HCT116 (cell line): Measurements from ENCODE around the gene PPARGC1A. TPM values are rescaled to one million over a fixed set of nuclear protein-coding genes. Genes with fewer than 3 reads are reported as not detected.

Experiments
- ATAC-seq: fragments of 200-7000 bp; cut with Tn5 transposase; 2 replicates; pipeline ENCODE4 v1.9.1; 2020; ENCODE audit warnings: mild to moderate bottlenecking, moderate library complexity
- BruUV-seq: library from RNA; stranded (reverse); fragments of 400-500 nt; replicated peaks from 2 replicates; lab custom pipeline; 2021; lab: Mats Ljungman, UMichigan
- CTCF ChIA-PET: fragments of 300-600 bp; sonication (Branson Sonifier 250); formaldehyde crosslinking; loops from one replicate; lab custom pipeline; 2021; ENCODE audit warnings: antibody characterized with exemption; lab: Charles Lee
- POLR2A ChIA-PET: fragments of 300-600, 350-600 bp; sonication (Branson Sonifier 250); formaldehyde crosslinking; loops from one replicate; lab custom pipeline; 2021; ENCODE audit warnings: antibody characterized with exemption; lab: Charles Lee
- RAD21 ChIA-PET, 2 experiments: fragments of 300-600 bp; sonication (Branson Sonifier 250); formaldehyde crosslinking; loops; one replicate each; lab custom pipeline; 2023; ENCODE audit warnings: low total read pairs in 2 of 2; ENCODE audit not compliant: uncharacterized antibody in 2 of 2, unreplicated experiment in 2 of 2, low non-redundant PET in 1 of 2; lab: Charles Lee
- DNase-seq: peaks from one replicate; pipeline ENCODE4 v3.0.0-alpha.2; 2010; ENCODE audit warnings: low read depth, low spot score
- H2AFZ ChIP-seq: fragments of 200-600 bp; shearing (Covaris generic), sonication (generic); 2 replicates; pipeline ENCODE4 v1.6.1; 2017; ENCODE audit warnings: low read depth, mixed run types, mixed read lengths, antibody characterized with exemption, low read length; ENCODE audit not compliant: poor library complexity, severe bottlenecking
- H3K27ac ChIP-seq: 2 replicates; pipeline ENCODE4 v1.5.1; 2012; ENCODE audit warnings: low read depth, low read length
- H3K27me3 ChIP-seq: fragments of 200-600 bp; sonication (generic); 2 replicates; pipeline ENCODE4 v1.6.1; 2016; ENCODE audit warnings: mixed run types, low read length, mixed read lengths; ENCODE audit not compliant: insufficient read depth
- H3K36me3 ChIP-seq, 2 experiments: fragments of 200-500 bp in 1 of 2; fragments of 200-600 bp in 1 of 2; sonication (Bioruptor generic) in 1 of 2; sonication (generic) in 1 of 2; 2 replicates each; pipeline versions ENCODE4 v1.5.1 to v1.6.1; 2014 to 2016; ENCODE audit warnings: low read length in 2 of 2, inconsistent platforms in 1 of 2, mixed read lengths in 1 of 2, mixed run types in 1 of 2; ENCODE audit not compliant: insufficient read depth in 2 of 2, control insufficient read depth in 1 of 2
- H3K4me1 ChIP-seq, 2 experiments: fragments of 200-600 bp in 1 of 2; sonication (generic) in 1 of 2; 2 replicates each; pipeline versions ENCODE4 v1.5.1 to v1.6.1; 2012 to 2017; ENCODE audit warnings: low read length in 2 of 2, inconsistent platforms in 1 of 2, mild to moderate bottlenecking in 1 of 2, mixed read lengths in 1 of 2, mixed run types in 1 of 2, moderate library complexity in 1 of 2; ENCODE audit not compliant: insufficient read depth in 2 of 2, control insufficient read depth in 1 of 2
- H3K4me2 ChIP-seq: fragments of 200-600 bp; sonication (generic); 2 replicates; pipeline ENCODE4 v1.6.1; 2017; ENCODE audit warnings: mixed run types, low read length, mixed read lengths
- H3K4me3 ChIP-seq, 2 experiments: fragments of 200-600 bp in 1 of 2; sonication (generic) in 1 of 2; replicated peaks in 1 of 2; 2 replicates each; pipeline ENCODE4 v1.5.1; 2011 to 2016; ENCODE audit warnings: low read length in 2 of 2, control low read depth in 1 of 2, low read depth in 1 of 2, mild to moderate bottlenecking in 1 of 2, mixed read lengths in 1 of 2, mixed run types in 1 of 2
- H3K79me2 ChIP-seq: fragments of 200-600 bp; sonication (generic); 2 replicates; pipeline ENCODE4 v1.6.1; 2017; ENCODE audit warnings: mild to moderate bottlenecking, mixed run types, low read length, moderate library complexity, mixed read lengths; ENCODE audit not compliant: insufficient read depth
- H3K9ac ChIP-seq: fragments of 200-600 bp; sonication (generic); 2 replicates; pipeline ENCODE4 v1.6.1; 2016; ENCODE audit warnings: low read length, mixed read lengths
- H3K9me2 ChIP-seq: fragments of 200-600 bp; sonication (generic), shearing (Covaris generic); 2 replicates; pipeline ENCODE4 v1.6.1; 2017; ENCODE audit warnings: mixed run types, mild to moderate bottlenecking, moderate library complexity; ENCODE audit not compliant: insufficient read depth
- H3K9me3 ChIP-seq, 2 experiments: fragments of 200-500 bp in 1 of 2; fragments of 200-600 bp in 1 of 2; sonication (Bioruptor generic) in 1 of 2; sonication (generic) in 1 of 2; 2 replicates each; pipeline ENCODE4 v1.6.1; 2014 to 2017; ENCODE audit warnings: low read length in 2 of 2, mixed read lengths in 2 of 2, inconsistent platforms in 1 of 2, low read depth in 1 of 2, mild to moderate bottlenecking in 1 of 2, mixed run types in 1 of 2, moderate library complexity in 1 of 2; ENCODE audit not compliant: control insufficient read depth in 1 of 2, insufficient read depth in 1 of 2
- H4K20me1 ChIP-seq: fragments of 200-600 bp; sonication (generic), shearing (Covaris generic); 2 replicates; pipeline ENCODE4 v1.6.1; 2017; ENCODE audit warnings: mixed run types, mild to moderate bottlenecking, moderate library complexity; ENCODE audit not compliant: insufficient read depth
- ATF3 ChIP-seq: IDR thresholded peaks from 2 replicates; pipeline ENCODE4 v1.6.1; 2012
- CBX3 ChIP-seq: IDR thresholded peaks from 2 replicates; pipeline ENCODE4 v1.6.1; 2012; ENCODE audit warnings: low read depth
- CEBPB ChIP-seq: IDR thresholded peaks from 2 replicates; pipeline ENCODE4 v1.6.1; 2012; ENCODE audit warnings: low read depth
- EGR1 ChIP-seq: IDR thresholded peaks from 2 replicates; pipeline ENCODE4 v1.6.1; 2012; ENCODE audit warnings: low read depth
- ELF1 ChIP-seq: IDR thresholded peaks from 2 replicates; pipeline ENCODE4 v1.6.1; 2012; ENCODE audit warnings: low read depth, borderline replicate concordance
- EZH2 ChIP-seq: fragments of 200-600 bp; sonication (generic); IDR thresholded peaks from 2 replicates; pipeline ENCODE4 v1.6.1; 2017; ENCODE audit warnings: antibody characterized with exemption, mixed run types
- EZH2phosphoT487 ChIP-seq: fragments of 200-600 bp; IDR thresholded peaks from 2 replicates; pipeline ENCODE4 v1.6.1; 2018; ENCODE audit warnings: antibody characterized with exemption, borderline replicate concordance
- FOSL1 ChIP-seq: IDR thresholded peaks from 2 replicates; pipeline ENCODE4 v1.6.1; 2012; ENCODE audit warnings: low read depth
- JUND ChIP-seq: IDR thresholded peaks from 2 replicates; pipeline ENCODE4 v1.6.1; 2012
- POLR2A ChIP-seq: IDR thresholded peaks from 2 replicates; pipeline ENCODE4 v1.7.0; 2011; ENCODE audit warnings: borderline replicate concordance; ENCODE audit not compliant: insufficient read depth, insufficient read length; ENCODE audit errors: extremely low read depth
- RAD21 ChIP-seq: IDR thresholded peaks from 2 replicates; pipeline ENCODE4 v1.6.1; 2012; ENCODE audit warnings: low read depth, mild to moderate bottlenecking
- SIN3A ChIP-seq: IDR thresholded peaks from 2 replicates; pipeline ENCODE4 v1.6.1; 2012; ENCODE audit warnings: low read depth
- SP1 ChIP-seq: IDR thresholded peaks from 2 replicates; pipeline ENCODE4 v1.6.1; 2012; ENCODE audit warnings: low read depth
- TCF7L2 ChIP-seq: IDR thresholded peaks from 2 replicates; pipeline ENCODE4 v1.7.0; 2011; ENCODE audit warnings: borderline replicate concordance, inconsistent platforms; ENCODE audit not compliant: insufficient read depth, insufficient read length; ENCODE audit errors: extremely low read depth
- YY1 ChIP-seq: IDR thresholded peaks from 2 replicates; pipeline ENCODE4 v1.6.1; 2011; ENCODE audit warnings: low read length, low read depth, moderate library complexity, mild to moderate bottlenecking; ENCODE audit not compliant: insufficient replicate concordance; ENCODE audit errors: extremely low read depth
- ZFX ChIP-seq: fragments of 450-650 bp; IDR thresholded peaks from 2 replicates; pipeline ENCODE4 v1.6.1; 2017
- ZNF274 ChIP-seq: fragments of 200-500 bp; sonication (Bioruptor generic); IDR thresholded peaks from 2 replicates; pipeline ENCODE4 v1.6.1; 2014; ENCODE audit warnings: mild to moderate bottlenecking, low read depth, low read length, inconsistent platforms
- intact Hi-C: fragments of 100-400 bp; cut with micrococcal nuclease; formaldehyde crosslinking; loops from 2 replicates; pipeline ENCODE4 v1.10.0; 2022
- total RNA-seq: library from RNA; stranded (reverse); gene quantifications from one replicate; pipeline ENCODE4 v1.2.1, GENCODE V29; 2021; ENCODE audit not compliant: unreplicated experiment
- TF ChIP-seq, protein P1 (sequence below), 3 experiments: fragments of 200-600 bp in 1 of 3; sonication (generic) in 1 of 3; IDR thresholded peaks in 2 of 3; conservative IDR thresholded peaks in 1 of 3; 2 replicates each; pipeline ENCODE4 v1.5.1; 2012 to 2017; ENCODE audit warnings: low read depth in 2 of 3, low read length in 2 of 3, antibody characterized with exemption in 1 of 3, borderline replicate concordance in 1 of 3, control low read depth in 1 of 3, mild to moderate bottlenecking in 1 of 3, mixed read lengths in 1 of 3, mixed run types in 1 of 3, moderate library complexity in 1 of 3; ENCODE audit not compliant: insufficient read depth in 1 of 3

The PPARGC1A gene
- total RNA-seq, 1 experiment from 2014 or later: not detected

DNA sequence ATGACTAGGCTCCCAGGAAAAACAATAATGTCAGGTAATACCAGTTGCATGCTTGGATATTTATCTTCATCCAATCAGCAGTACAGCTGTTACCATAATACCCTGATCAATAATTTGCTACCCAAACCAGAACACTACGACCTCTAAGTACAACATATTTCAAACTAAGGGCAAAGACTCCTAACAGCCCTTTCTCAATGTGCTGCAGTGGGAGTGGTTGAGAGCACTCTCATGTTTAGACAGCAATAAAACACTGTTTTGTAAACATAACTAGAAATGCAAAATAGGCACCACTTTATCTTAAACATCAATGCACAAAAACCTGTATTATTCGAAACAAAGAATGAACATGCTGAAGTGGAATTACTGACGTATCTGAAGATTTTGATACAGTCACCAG, 28.9 kb downstream of the PPARGC1A start:
- POLR2A ChIA-PET: no interaction called here

More for the DNA sequence above, 28.9 kb downstream of the PPARGC1A start:
- H2AFZ ChIP-seq: no peak overlapping the region
- TF ChIP-seq POLR2A (no peak), EZH2 (no peak), ELF1 (no peak), EGR1 (no peak), SIN3A (no peak), SP1 (no peak), CBX3 (no peak), CEBPB (no peak), TCF7L2 (no peak), YY1 (no peak), ZFX (no peak), FOSL1 (no peak), EZH2phosphoT487 (no peak), ZNF274 (no peak), JUND (no peak), RAD21 (no peak), ATF3 (no peak)
- TF ChIP-seq, protein P1, sequence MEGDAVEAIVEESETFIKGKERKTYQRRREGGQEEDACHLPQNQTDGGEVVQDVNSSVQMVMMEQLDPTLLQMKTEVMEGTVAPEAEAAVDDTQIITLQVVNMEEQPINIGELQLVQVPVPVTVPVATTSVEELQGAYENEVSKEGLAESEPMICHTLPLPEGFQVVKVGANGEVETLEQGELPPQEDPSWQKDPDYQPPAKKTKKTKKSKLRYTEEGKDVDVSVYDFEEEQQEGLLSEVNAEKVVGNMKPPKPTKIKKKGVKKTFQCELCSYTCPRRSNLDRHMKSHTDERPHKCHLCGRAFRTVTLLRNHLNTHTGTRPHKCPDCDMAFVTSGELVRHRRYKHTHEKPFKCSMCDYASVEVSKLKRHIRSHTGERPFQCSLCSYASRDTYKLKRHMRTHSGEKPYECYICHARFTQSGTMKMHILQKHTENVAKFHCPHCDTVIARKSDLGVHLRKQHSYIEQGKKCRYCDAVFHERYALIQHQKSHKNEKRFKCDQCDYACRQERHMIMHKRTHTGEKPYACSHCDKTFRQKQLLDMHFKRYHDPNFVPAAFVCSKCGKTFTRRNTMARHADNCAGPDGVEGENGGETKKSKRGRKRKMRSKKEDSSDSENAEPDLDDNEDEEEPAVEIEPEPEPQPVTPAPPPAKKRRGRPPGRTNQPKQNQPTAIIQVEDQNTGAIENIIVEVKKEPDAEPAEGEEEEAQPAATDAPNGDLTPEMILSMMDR (IDR thresholded peaks at IDR 0.05 in 2 of 3, conservative IDR thresholded peaks at IDR 0.05 in 1 of 3; ENCODE audit: borderline replicate concordance in 1 of 3, insufficient read depth in 1 of 3, low read depth in 2 of 3, low read length in 2 of 3): no peak
- intact Hi-C loops: no loop called here
- no peak overlapping the region for H3K27ac ChIP-seq
- no peaks in the 10 kb centered on the region for H3K27me3 ChIP-seq
- no peaks in the 10 kb centered on the region for H3K36me3 ChIP-seq
- no peak for ATAC-seq
- BruUV-seq: no TSS peak
- no peak overlapping the region for H3K4me2 ChIP-seq
- H3K79me2 ChIP-seq: no peaks in the 10 kb centered on the region
- H3K9me2 ChIP-seq: no peaks in the 10 kb centered on the region
- CTCF ChIA-PET: no interaction called here
- H3K4me3 ChIP-seq: no peak overlapping the region
- RAD21 ChIA-PET: no interaction called here
- no peak for DNase-seq
- no peaks in the 10 kb centered on the region for H4K20me1 ChIP-seq
- peaks cover 9 to 30% of the 10 kb centered on the region in 2 experiments; a peak in 2 of 4 replicates for H3K9me3 ChIP-seq
- H3K4me1 ChIP-seq: no peaks in the 10 kb centered on the region
- H3K9ac ChIP-seq: no peak overlapping the region
